Right renal pelvis (tissue), 4 donors: Measurements from ENCODE around the gene ACTL9. TPM values are rescaled to one million over a fixed set of nuclear protein-coding genes. Genes with fewer than 3 reads are reported as not detected.
"Not testable (repeated sequence)": the region's sequence is repeated elsewhere in the genome, so short reads cannot be mapped to it uniquely, and the experiment has no call there.

ENCODE experiments used
- DNase-seq, 4 donors: peaks; one replicate each; pipeline ENCODE4 v3.0.0-alpha.2; 2013; ENCODE audit warnings: low read depth in 4 of 4, low spot score in 3 of 4, missing footprints in 1 of 4
- polyA plus RNA-seq, 4 donors: library from polyadenylated mRNA; unstranded; fragments of 120-200 nt; gene quantifications; one replicate each; pipeline ENCODE4 v1.2.1, GENCODE V29; 2013; ENCODE audit not compliant: insufficient read length in 4 of 4

Gene ACTL9
- polyA plus RNA-seq: not detected

GRCh38 chr19:8698433-8699063 lies at the start of gene ACTL9:
Gene ACTL9, minus strand, starts transcription at chr19:8698795. Its CDS starts 94 bp downstream, at chr19:8698701.
- no peak for DNase-seq

GRCh38 chr19:8739291-8740065 lies 40.9 kb upstream of the ACTL9 start:
- not testable (repeated sequence) for DNase-seq

- DNase-seq: no peak
These were observed 39.8 kb upstream of the ACTL9 start for GRCh38 chr19:8738377-8738776.

- no peak for DNase-seq
These were observed 33.0 kb upstream of the ACTL9 start for GRCh38 chr19:8731428-8732169.

- no peak for DNase-seq
These were observed 25.7 kb upstream of the ACTL9 start for GRCh38 chr19:8724276-8724675.

GRCh38 chr19:8722032-8722431 lies 23.4 kb upstream of the ACTL9 start:
- DNase-seq: no peak

GRCh38 chr19:8721334-8721733 lies 22.7 kb upstream of the ACTL9 start, which contains the start of gene OR2Z1:
Gene OR2Z1, plus strand, starts transcription at chr19:8721634. Its CDS starts 9,395 bp downstream, at chr19:8731029.
- DNase-seq: no peak

GRCh38 chr19:8710337-8710736 lies 11.7 kb upstream of the ACTL9 start:
- DNase-seq: not testable (repeated sequence)

- DNase-seq: no peak
These were observed 7.1 kb upstream of the ACTL9 start for GRCh38 chr19:8705742-8706141.

- not testable (repeated sequence) for DNase-seq
These were observed 6.7 kb upstream of the ACTL9 start for GRCh38 chr19:8705304-8705703.

- no peak for DNase-seq
These were observed 4.6 kb upstream of the ACTL9 start for GRCh38 chr19:8703223-8703622.

GRCh38 chr19:8702350-8702749 lies 3.8 kb upstream of the ACTL9 start:
- no peak for DNase-seq

GRCh38 chr19:8700956-8701355 lies 2.4 kb upstream of the ACTL9 start:
- DNase-seq: no peak

- no peak for DNase-seq
These were observed 1.3 kb upstream of the ACTL9 start for GRCh38 chr19:8699908-8700307.

GRCh38 chr19:8697671-8698432 lies 743 bp downstream of the ACTL9 start:
- DNase-seq: no peak

- no peak for DNase-seq
These were observed 1.6 kb downstream of the ACTL9 start for GRCh38 chr19:8696993-8697392.

- no peak for DNase-seq
These were observed 2.7 kb downstream of the ACTL9 start for GRCh38 chr19:8695911-8696310.

GRCh38 chr19:8695501-8695900 lies 3.1 kb downstream of the ACTL9 start:
- no peak for DNase-seq

GRCh38 chr19:8690753-8691539 lies 7.6 kb downstream of the ACTL9 start:
- no peak for DNase-seq

GRCh38 chr19:8688930-8689329 lies 9.7 kb downstream of the ACTL9 start:
- no peak for DNase-seq
